ENCODE measurements around the gene SVEP1.

GRCh38 chr9:110464321-110464720 is 115.2 kb downstream of the SVEP1 start:
- TF ChIP-seq, protein P1, sequence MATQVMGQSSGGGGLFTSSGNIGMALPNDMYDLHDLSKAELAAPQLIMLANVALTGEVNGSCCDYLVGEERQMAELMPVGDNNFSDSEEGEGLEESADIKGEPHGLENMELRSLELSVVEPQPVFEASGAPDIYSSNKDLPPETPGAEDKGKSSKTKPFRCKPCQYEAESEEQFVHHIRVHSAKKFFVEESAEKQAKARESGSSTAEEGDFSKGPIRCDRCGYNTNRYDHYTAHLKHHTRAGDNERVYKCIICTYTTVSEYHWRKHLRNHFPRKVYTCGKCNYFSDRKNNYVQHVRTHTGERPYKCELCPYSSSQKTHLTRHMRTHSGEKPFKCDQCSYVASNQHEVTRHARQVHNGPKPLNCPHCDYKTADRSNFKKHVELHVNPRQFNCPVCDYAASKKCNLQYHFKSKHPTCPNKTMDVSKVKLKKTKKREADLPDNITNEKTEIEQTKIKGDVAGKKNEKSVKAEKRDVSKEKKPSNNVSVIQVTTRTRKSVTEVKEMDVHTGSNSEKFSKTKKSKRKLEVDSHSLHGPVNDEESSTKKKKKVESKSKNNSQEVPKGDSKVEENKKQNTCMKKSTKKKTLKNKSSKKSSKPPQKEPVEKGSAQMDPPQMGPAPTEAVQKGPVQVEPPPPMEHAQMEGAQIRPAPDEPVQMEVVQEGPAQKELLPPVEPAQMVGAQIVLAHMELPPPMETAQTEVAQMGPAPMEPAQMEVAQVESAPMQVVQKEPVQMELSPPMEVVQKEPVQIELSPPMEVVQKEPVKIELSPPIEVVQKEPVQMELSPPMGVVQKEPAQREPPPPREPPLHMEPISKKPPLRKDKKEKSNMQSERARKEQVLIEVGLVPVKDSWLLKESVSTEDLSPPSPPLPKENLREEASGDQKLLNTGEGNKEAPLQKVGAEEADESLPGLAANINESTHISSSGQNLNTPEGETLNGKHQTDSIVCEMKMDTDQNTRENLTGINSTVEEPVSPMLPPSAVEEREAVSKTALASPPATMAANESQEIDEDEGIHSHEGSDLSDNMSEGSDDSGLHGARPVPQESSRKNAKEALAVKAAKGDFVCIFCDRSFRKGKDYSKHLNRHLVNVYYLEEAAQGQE (IDR thresholded peaks at IDR 0.05; ENCODE audit: insufficient read depth in 1 of 2, low read depth in 2 of 2, low read length in 2 of 2): no peak
- no peak for TF ChIP-seq POLR2AphosphoS5 (IDR thresholded peaks at IDR 0.05; ENCODE audit: low read depth, low read length)
